ENCODE results near the gene WASHC3.

WASHC3 gene

GRCh38 chr12:101966496-101966895, 95.3 kb downstream of the WASHC3 start:
- DNase-seq, result no peak

GRCh38 chr12:101963697-101964096, 98.1 kb downstream of the WASHC3 start:
- no peak for DNase-seq

All from NCI-H1092 treated with DMSO at 0.1 percent for 48 hours (cell line).